GM18907 (cell line): Measurements from ENCODE around the gene LLCFC1.

ENCODE experiments used
- ATAC-seq: cut with Tn5 transposase; IDR thresholded peaks from one replicate; pipeline ENCODE4 v1.9.1; 2021; ENCODE audit warnings: mild to moderate bottlenecking, moderate library complexity; ENCODE audit not compliant: unreplicated experiment

The LLCFC1 gene

DNA sequence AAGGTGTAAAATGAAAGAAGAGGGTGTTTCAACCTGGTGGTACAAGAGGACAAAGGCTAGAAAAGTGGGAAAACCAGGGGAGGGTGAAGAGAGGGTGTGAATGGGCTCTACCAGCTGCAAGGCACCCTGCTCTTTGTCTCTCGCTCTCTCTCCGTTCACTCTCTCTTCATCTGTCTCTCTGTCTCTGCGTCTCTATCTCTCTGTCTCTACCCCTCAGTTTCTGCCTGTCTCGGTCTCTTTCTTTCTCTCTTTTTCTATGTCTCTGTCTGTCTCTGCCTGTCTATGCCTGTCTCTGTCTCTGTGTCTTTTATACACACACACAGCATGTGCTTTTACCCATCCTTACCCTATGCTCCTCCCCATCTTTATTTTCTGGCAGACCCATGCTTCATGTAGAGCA lies 673 bp upstream of the LLCFC1 start:
- ATAC-seq = no peak

DNA sequence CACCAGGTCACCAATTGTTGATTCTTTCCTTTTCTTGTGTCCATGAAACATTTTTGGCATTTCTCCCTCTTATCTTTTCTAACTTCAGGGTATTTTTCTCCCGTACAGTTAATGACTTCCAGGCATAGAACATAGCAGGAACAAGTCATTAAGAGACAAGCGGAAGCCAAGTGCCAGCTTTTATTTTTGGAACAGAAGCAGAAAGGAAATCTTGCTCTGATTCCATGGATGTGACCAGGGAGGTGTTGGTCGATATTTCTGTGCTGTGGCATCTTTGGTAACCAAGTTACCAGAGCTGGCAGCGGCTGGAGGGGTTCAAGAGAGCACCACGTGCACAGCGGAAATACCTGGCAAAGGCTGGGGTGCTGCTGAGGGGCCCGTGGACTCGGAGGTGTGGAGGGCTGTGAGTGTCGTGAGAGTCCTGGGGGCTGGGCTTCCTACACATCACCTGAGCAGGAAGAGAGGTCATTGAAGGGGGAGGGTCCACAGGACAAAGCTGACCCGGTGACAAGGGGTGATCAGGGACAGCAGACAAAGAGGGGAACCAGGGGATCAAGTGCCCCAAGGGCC lies 1.8 kb downstream of the LLCFC1 start:
- ATAC-seq = no peak

DNA sequence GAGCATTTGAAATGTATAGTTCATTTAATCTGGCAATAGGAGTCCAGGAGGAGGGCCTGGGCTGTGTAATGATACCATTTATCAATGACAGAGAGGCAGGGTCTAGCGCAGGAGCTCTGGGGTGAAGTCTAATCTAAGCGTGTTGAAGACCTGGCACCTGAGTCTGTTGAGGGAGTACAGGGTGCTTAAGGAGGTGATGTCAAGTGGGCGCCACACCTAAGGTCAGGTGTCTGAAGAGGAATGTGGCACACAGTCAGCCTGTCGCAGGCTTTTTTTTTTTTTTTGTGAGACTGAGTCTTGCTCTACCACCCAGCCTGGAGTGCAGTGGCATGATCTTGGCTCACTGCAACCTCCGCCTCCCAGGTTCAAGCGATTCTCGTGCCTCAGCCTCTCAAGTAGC lies 2.3 kb downstream of the LLCFC1 start:
- ATAC-seq = no peak

- ATAC-seq = no peak
These were observed 3.5 kb downstream of the LLCFC1 start for GRCh38 chr7:142942746-142943145.

DNA sequence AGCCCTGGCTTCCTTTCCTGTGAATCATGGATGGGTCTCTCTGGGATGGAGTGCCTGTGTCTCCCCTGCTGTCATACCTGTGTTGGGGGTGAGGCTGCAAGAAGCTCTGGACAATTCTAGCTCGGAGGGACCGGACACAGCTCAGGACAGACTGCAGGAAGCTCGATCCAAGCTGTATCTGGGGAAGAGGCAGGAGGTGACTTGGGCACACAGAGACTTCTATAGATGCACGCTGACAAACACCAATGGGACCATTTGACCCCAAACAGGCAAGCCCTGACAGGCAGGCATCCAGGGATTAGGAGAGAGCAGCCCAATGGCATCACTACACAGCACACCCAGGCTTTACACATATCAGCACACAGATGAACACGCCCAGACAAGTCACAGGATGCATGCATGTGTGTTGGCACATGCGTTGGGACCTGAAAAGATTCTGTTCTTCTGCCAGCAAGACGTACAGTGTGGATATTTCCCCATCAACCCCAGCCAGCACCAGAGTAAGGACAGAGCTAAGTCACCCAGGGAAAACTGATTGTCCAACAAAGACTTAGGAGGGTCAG lies 4.5 kb downstream of the LLCFC1 start:
- ATAC-seq = no peak

DNA sequence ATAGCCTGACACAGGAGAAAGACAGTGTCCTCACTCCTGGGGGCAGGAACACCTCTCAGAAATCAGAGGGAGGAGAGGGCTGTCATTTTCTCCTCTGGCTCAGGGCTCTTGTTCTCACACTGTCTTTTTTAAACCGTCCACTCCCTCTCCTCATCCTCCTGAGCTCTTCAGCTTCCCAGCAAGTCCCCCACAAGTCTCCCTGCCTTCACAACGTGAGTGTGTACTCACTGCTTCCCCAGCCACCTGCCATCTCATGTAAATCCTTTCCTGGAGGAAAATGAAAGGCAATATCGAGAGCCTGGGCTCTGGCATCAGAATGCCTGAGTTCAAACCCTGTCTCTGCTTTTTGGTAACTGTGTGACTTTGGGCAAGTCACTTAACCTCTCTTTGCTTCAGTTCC lies 5.7 kb downstream of the LLCFC1 start:
- ATAC-seq = no peak

GRCh38 chr7:142948603-142949002 lies 9.3 kb downstream of the LLCFC1 start:
- ATAC-seq = no peak

- no peak for ATAC-seq
These were observed 11.0 kb downstream of the LLCFC1 start for GRCh38 chr7:142950235-142950634.

DNA sequence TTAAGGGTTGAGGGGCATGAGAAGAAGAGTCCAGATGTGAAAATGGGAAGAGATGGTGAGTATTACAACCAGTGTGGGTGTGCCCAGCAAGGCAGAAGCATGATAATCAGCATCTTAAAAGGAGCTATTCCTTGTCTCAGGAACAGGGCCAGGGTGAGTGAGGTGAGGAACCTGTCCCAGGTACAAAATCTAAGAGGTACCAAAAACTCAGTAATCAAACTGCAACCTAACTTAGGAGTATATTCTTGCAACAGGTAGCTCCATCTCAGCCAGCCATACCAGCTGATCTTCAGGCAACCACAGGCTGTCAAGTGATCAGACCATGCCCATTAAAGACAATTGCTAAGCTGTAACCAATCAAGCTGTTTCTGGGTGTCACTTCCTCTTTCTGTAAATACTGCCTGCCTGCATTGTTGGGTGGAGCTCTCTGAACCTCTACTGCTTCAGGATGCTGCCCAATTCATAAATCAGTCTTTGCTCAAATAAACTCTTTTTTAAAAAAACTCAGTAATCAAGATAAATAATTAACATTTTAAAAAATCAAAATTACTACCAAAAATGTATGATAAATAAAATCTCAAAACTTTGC lies 15.5 kb downstream of the LLCFC1 start:
- ATAC-seq = peak; percentile 46

- no peak for ATAC-seq
These were observed 17.8 kb downstream of the LLCFC1 start for GRCh38 chr7:142956951-142957623.

- ATAC-seq = no peak
These were observed 18.4 kb downstream of the LLCFC1 start for GRCh38 chr7:142957723-142958122.

GRCh38 chr7:142959202-142959601 lies 19.9 kb downstream of the LLCFC1 start:
- ATAC-seq = no peak

DNA sequence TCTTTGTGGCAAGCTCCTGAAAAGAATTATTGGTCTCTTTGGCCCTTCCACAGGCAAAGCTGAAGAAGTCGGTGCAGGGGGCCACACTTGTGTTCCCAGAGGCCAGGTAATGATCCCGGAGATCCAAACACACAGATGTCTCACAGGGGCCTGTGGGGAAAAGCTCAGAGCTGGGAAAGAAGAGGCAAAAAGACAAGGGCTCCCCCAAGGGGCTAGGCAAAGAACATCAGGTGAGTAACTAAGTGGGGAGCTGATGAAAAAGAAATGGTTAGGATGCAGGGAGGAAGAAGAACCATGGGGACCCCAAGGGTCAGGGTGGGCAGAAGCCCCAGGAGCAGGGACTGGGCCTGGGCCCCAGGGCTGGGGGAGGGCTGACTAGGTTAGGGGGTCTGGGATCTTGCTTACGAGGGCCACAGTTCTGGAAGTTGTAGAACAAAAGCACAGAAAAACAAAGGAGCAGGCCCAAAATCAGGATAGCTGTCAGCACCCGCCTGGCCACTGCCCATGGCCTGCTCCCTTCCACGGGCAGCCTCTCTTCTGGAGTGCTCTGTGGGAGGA lies 21.8 kb downstream of the LLCFC1 start:
- no peak for ATAC-seq

- no peak for ATAC-seq
These were observed 22.3 kb downstream of the LLCFC1 start for GRCh38 chr7:142961595-142961972.

- no peak for ATAC-seq
These were observed 23.0 kb downstream of the LLCFC1 start, which contains the start of gene KEL for GRCh38 chr7:142961973-142962926. Gene KEL, minus strand, starts transcription at chr7:142962363. Its CDS starts 157 bp downstream, at chr7:142962206.

GRCh38 chr7:142962991-142963390 lies 23.7 kb downstream of the LLCFC1 start:
- no peak for ATAC-seq

DNA sequence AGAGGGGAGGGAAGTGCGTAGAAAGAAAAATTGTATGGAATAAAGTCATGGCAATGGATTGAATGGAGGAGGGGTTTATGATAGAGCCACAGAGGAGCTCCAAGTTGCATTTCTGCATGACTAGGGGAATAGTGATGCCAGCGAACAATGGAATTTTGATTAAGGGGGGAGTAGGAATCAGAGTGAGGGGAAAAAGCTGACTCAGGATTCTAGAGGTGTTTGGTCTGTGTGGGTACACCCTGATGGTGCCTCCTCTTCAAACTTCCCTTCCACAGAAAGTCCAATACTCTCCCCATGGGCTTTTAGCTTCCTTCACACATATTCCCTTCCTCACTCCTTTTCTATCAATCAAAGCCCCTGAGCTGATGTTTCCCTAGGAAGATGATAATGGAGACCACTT lies 24.7 kb downstream of the LLCFC1 start:
- ATAC-seq = no peak

- ATAC-seq = peak; percentile 69
These were observed 25.4 kb downstream of the LLCFC1 start for GRCh38 chr7:142964502-142965246.

DNA sequence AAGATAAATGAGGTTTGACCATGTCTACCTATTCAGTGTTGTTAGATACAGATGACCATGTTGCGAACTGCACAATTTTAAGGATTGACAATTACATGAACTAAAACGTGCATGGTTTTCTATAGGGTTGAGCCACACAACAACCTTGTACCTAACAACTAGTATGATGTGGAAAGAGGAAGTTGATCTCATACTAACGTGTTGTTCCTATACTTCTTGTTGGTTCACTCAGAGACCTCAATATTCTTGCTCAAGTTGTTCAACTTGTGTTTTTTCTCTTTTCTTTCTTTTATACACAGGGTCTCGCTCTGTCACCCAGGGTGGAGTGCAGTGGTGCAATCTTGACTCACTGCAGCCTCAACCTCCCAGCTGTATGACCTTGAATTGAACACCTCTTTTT lies 28.9 kb downstream of the LLCFC1 start:
- no peak for ATAC-seq

GRCh38 chr7:142969183-142969582 lies 29.9 kb downstream of the LLCFC1 start:
- ATAC-seq = no peak
